Measurements from ENCODE around the gene TBX2.
"Not testable (repeated sequence)": the region's sequence is repeated elsewhere in the genome, so short reads cannot be mapped to it uniquely, and the experiment has no call there.

Gene TBX2

DNA sequence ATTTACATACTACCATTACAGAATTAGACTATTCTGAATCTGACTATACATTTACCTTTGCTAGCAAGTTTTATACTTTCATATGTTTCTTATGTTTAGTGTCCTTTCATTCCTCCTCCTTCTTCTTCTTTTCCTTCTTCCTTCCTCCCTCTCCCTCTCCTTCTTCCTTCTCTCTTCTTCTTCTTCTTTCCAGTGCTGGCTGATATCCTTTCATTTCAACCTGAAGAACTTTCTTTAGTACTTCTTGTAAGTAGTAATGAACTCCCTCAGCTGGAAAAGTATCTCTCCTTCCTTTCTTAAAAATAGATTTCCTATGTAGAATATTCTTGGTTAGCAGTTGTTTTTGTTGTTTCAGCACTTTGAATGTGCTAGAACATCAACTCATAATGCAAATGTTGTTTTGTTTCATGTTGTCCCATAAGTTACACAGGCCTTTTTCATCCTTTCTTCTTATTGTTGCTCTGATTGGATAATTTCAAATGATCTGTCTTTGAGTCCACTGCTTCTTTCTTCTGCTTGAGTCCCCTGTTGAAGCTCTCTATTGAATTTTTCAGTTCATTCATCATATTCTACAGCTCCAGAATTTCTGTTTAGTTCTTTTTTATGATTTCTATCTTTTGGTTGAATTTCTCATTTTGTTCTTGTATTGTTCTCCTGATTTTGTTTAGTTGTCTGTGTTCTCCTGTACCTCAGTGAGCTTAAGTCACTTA lies 37.5 kb downstream of the TBX2 start:
- no peak overlapping the region for H3K4me3 ChIP-seq (ENCODE audit: low read length)
- no peak overlapping the region for H3K27ac ChIP-seq (ENCODE audit: low read length)
- H3K9ac ChIP-seq (ENCODE audit: low read length) = no peak overlapping the region
- H3K9me3 ChIP-seq (ENCODE audit: control insufficient read depth, low read depth, low read length) = no peaks in the 10 kb centered on the region
- H3K27me3 ChIP-seq (ENCODE audit: control insufficient read depth, insufficient read depth, low read length) = no peaks in the 10 kb centered on the region
- no peaks in the 10 kb centered on the region for H3K36me3 ChIP-seq (ENCODE audit: control insufficient read depth, low read depth, low read length)
- no peaks in the 10 kb centered on the region for H3K4me1 ChIP-seq (ENCODE audit: control insufficient read depth, low read depth, low read length)

- H3K27ac ChIP-seq (ENCODE audit: low read length) = no peak overlapping the region
- H3K36me3 ChIP-seq (ENCODE audit: control insufficient read depth, low read depth, low read length) = no peaks in the 10 kb centered on the region
- H3K9me3 ChIP-seq (ENCODE audit: control insufficient read depth, low read depth, low read length) = no peaks in the 10 kb centered on the region
- H3K4me3 ChIP-seq (ENCODE audit: low read length) = no peak overlapping the region
- H3K27me3 ChIP-seq (ENCODE audit: control insufficient read depth, insufficient read depth, low read length) = no peaks in the 10 kb centered on the region
- H3K9ac ChIP-seq (ENCODE audit: low read length) = no peak overlapping the region
- H3K4me1 ChIP-seq (ENCODE audit: control insufficient read depth, low read depth, low read length) = no peaks in the 10 kb centered on the region
These were observed 41.1 kb downstream of the TBX2 start for GRCh38 chr17:61440697-61441096.

GRCh38 chr17:61441507-61441906 lies 41.9 kb downstream of the TBX2 start:
- H3K9ac ChIP-seq (ENCODE audit: low read length); H3K9me3 ChIP-seq (ENCODE audit: control insufficient read depth, low read depth, low read length); H3K4me1 ChIP-seq (ENCODE audit: control insufficient read depth, low read depth, low read length); H3K27ac ChIP-seq (ENCODE audit: low read length); H3K36me3 ChIP-seq (ENCODE audit: control insufficient read depth, low read depth, low read length); H3K27me3 ChIP-seq (ENCODE audit: control insufficient read depth, insufficient read depth, low read length); H3K4me3 ChIP-seq (ENCODE audit: low read length): not testable (repeated sequence)

DNA sequence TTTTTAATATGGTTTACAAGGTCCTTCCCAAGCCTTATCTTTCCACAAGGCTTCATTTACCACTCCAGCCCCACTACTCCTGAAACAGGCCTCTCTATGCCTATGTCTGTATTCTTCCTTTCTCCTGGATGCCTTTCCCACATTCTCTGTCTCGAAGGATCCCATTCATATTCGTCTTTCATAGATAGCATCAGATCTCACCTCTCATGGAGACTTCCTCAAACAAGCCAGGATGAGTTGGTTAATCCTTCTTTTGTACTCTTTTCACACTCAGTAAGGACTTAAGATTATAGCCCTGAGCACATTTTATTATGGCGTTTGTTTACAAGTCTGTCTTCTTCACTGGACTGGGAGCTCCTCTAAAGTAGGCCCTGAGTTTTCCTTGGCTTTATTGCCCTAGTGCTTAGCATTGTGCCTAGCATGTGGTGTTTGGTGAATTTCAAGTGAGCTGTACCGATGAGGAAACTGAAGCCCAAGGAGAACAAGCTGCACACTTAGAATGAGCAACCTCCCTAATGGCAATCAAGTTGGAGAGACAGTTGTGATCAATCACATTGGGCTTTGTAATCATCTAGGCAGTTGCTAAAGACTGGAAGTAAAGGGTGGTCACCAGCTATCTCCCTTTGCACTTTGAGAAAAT lies 42.6 kb downstream of the TBX2 start:
- H3K4me1 ChIP-seq (ENCODE audit: control insufficient read depth, low read depth, low read length) = no peaks in the 10 kb centered on the region
- H3K4me3 ChIP-seq (ENCODE audit: low read length) = no peak overlapping the region
- no peaks in the 10 kb centered on the region for H3K36me3 ChIP-seq (ENCODE audit: control insufficient read depth, low read depth, low read length)
- no peak overlapping the region for H3K27ac ChIP-seq (ENCODE audit: low read length)
- H3K27me3 ChIP-seq (ENCODE audit: control insufficient read depth, insufficient read depth, low read length) = peaks cover 12% of the 10 kb centered on the region
- no peak overlapping the region for H3K9ac ChIP-seq (ENCODE audit: low read length)
- no peaks in the 10 kb centered on the region for H3K9me3 ChIP-seq (ENCODE audit: control insufficient read depth, low read depth, low read length)

GRCh38 chr17:61442878-61443474 lies 43.3 kb downstream of the TBX2 start:
- H3K9me3 ChIP-seq (ENCODE audit: control insufficient read depth, low read depth, low read length) = no peaks in the 10 kb centered on the region
- peaks cover 19% of the 10 kb centered on the region for H3K27me3 ChIP-seq (ENCODE audit: control insufficient read depth, insufficient read depth, low read length)
- no peak overlapping the region for H3K4me3 ChIP-seq (ENCODE audit: low read length)
- no peaks in the 10 kb centered on the region for H3K4me1 ChIP-seq (ENCODE audit: control insufficient read depth, low read depth, low read length)
- H3K36me3 ChIP-seq (ENCODE audit: control insufficient read depth, low read depth, low read length) = no peaks in the 10 kb centered on the region
- no peak overlapping the region for H3K27ac ChIP-seq (ENCODE audit: low read length)
- H3K9ac ChIP-seq (ENCODE audit: low read length) = no peak overlapping the region

GRCh38 chr17:61443475-61443882 lies 43.8 kb downstream of the TBX2 start:
- Histone ChIP-seq H3K4me1 (ENCODE audit: control insufficient read depth, low read depth, low read length) (no peaks in the 10 kb centered on the region), H3K36me3 (ENCODE audit: control insufficient read depth, low read depth, low read length) (no peaks in the 10 kb centered on the region), H3K9ac (ENCODE audit: low read length) (no peak overlapping the region), H3K27me3 (ENCODE audit: control insufficient read depth, insufficient read depth, low read length) (peaks cover 24% of the 10 kb centered on the region), H3K4me3 (ENCODE audit: low read length) (no peak overlapping the region), H3K9me3 (ENCODE audit: control insufficient read depth, low read depth, low read length) (no peaks in the 10 kb centered on the region), H3K27ac (ENCODE audit: low read length) (no peak overlapping the region)

GRCh38 chr17:61444075-61444474 lies 44.4 kb downstream of the TBX2 start:
- no peaks in the 10 kb centered on the region for H3K9me3 ChIP-seq (ENCODE audit: control insufficient read depth, low read depth, low read length)
- peaks cover 28% of the 10 kb centered on the region for H3K27me3 ChIP-seq (ENCODE audit: control insufficient read depth, insufficient read depth, low read length)
- no peaks in the 10 kb centered on the region for H3K36me3 ChIP-seq (ENCODE audit: control insufficient read depth, low read depth, low read length)
- no peak overlapping the region for H3K4me3 ChIP-seq (ENCODE audit: low read length)
- no peaks in the 10 kb centered on the region for H3K4me1 ChIP-seq (ENCODE audit: control insufficient read depth, low read depth, low read length)
- H3K9ac ChIP-seq (ENCODE audit: low read length) = no peak overlapping the region
- H3K27ac ChIP-seq (ENCODE audit: low read length) = no peak overlapping the region

- Histone ChIP-seq H3K36me3 (ENCODE audit: control insufficient read depth, low read depth, low read length) (no peaks in the 10 kb centered on the region), H3K9me3 (ENCODE audit: control insufficient read depth, low read depth, low read length) (no peaks in the 10 kb centered on the region), H3K9ac (ENCODE audit: low read length) (no peak overlapping the region), H3K4me1 (ENCODE audit: control insufficient read depth, low read depth, low read length) (no peaks in the 10 kb centered on the region), H3K27ac (ENCODE audit: low read length) (no peak overlapping the region), H3K27me3 (ENCODE audit: control insufficient read depth, insufficient read depth, low read length) (peaks cover 35% of the 10 kb centered on the region), H3K4me3 (ENCODE audit: low read length) (no peak overlapping the region)
These were observed 45.2 kb downstream of the TBX2 start for GRCh38 chr17:61444831-61445230.

DNA sequence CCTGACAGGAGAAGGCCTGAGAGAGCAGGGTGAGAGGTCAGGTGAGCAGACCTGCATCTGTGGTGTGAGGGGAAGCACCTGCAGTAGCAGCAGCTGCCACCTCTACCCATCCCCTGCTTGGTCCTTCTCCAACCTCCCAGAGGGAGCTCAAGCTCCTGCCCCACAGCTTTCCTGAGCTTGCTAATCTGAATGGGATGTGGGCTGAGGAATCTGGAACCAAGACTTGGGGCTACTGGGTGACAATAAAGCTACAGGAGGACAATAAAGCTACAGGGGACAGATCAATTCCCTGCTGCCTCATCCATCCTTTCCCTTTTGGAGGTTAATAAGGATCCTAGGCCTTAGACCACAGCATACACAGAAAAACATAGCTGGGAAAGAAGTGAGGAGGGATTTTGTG lies 47.7 kb downstream of the TBX2 start:
- Histone ChIP-seq H3K9ac (ENCODE audit: low read length) (no peak overlapping the region), H3K27me3 (ENCODE audit: control insufficient read depth, insufficient read depth, low read length) (peaks cover 61% of the 10 kb centered on the region), H3K4me3 (ENCODE audit: low read length) (no peak overlapping the region), H3K36me3 (ENCODE audit: control insufficient read depth, low read depth, low read length) (no peaks in the 10 kb centered on the region), H3K4me1 (ENCODE audit: control insufficient read depth, low read depth, low read length) (no peaks in the 10 kb centered on the region), H3K9me3 (ENCODE audit: control insufficient read depth, low read depth, low read length) (no peaks in the 10 kb centered on the region), H3K27ac (ENCODE audit: low read length) (no peak overlapping the region)

GRCh38 chr17:61448042-61448441 lies 48.4 kb downstream of the TBX2 start:
- H3K9me3 ChIP-seq (ENCODE audit: control insufficient read depth, low read depth, low read length) = no peaks in the 10 kb centered on the region
- H3K4me3 ChIP-seq (ENCODE audit: low read length) = no peak overlapping the region
- no peaks in the 10 kb centered on the region for H3K36me3 ChIP-seq (ENCODE audit: control insufficient read depth, low read depth, low read length)

GRCh38 chr17:61449140-61449539 lies 49.5 kb downstream of the TBX2 start:
- peaks cover 78% of the 10 kb centered on the region for H3K27me3 ChIP-seq (ENCODE audit: control insufficient read depth, insufficient read depth, low read length)
- H3K27ac ChIP-seq (ENCODE audit: low read length); H3K36me3 ChIP-seq (ENCODE audit: control insufficient read depth, low read depth, low read length); H3K9ac ChIP-seq (ENCODE audit: low read length); H3K9me3 ChIP-seq (ENCODE audit: control insufficient read depth, low read depth, low read length); H3K4me1 ChIP-seq (ENCODE audit: control insufficient read depth, low read depth, low read length); H3K4me3 ChIP-seq (ENCODE audit: low read length): not testable (repeated sequence)

More at GRCh38 chr17:61448042-61448441, 48.4 kb downstream of the TBX2 start:
- no peaks in the 10 kb centered on the region for H3K4me1 ChIP-seq (ENCODE audit: control insufficient read depth, low read depth, low read length)
- H3K9ac ChIP-seq (ENCODE audit: low read length) = no peak overlapping the region
- no peak overlapping the region for H3K27ac ChIP-seq (ENCODE audit: low read length)
- peaks cover 67% of the 10 kb centered on the region for H3K27me3 ChIP-seq (ENCODE audit: control insufficient read depth, insufficient read depth, low read length)

Measured in iPS-18a (cell line).